NCI-H2081 (cell line): ENCODE measurements around the gene CDC42BPG.

Source experiments
- DNase-seq, 2 experiments: peaks; one replicate each; lab custom pipeline; 2025; lab: John Stamatoyannopoulos, UW

Gene CDC42BPG

GRCh38 chr11:64790205-64791095, 54.0 kb downstream of the CDC42BPG start:
- DNase-seq = no peak

GRCh38 chr11:64789331-64790204, 54.9 kb downstream of the CDC42BPG start:
- no peak for DNase-seq

GRCh38 chr11:64788321-64789215, 55.9 kb downstream of the CDC42BPG start:
- no peak for DNase-seq

- DNase-seq = peak; percentile 3 to 17
Measured at GRCh38 chr11:64787526-64788320, 56.7 kb downstream of the CDC42BPG start.

GRCh38 chr11:64786308-64786707, 58.1 kb downstream of the CDC42BPG start:
- no peak for DNase-seq

GRCh38 chr11:64784813-64785581, 59.5 kb downstream of the CDC42BPG start:
- no peak for DNase-seq

- peak; percentile 100 for DNase-seq
Measured at GRCh38 chr11:64778473-64779298, 65.8 kb downstream of the CDC42BPG start, which contains the start of gene SF1. Gene SF1, minus strand, starts transcription at chr11:64778542. Its CDS starts 150 bp downstream, at chr11:64778392.

- DNase-seq = no peak
Measured at GRCh38 chr11:64778223-64778472, 66.3 kb downstream of the CDC42BPG start.

GRCh38 chr11:64777449-64778222, 66.8 kb downstream of the CDC42BPG start:
- peak; percentile 76 to 84 for DNase-seq

GRCh38 chr11:64776875-64777274, 67.6 kb downstream of the CDC42BPG start:
- DNase-seq = no peak

GRCh38 chr11:64776425-64776824, 68.0 kb downstream of the CDC42BPG start:
- DNase-seq = no peak

- no peak for DNase-seq
Measured at GRCh38 chr11:64774144-64774543, 70.3 kb downstream of the CDC42BPG start.
